Inflammatory macrophage (primary cell): Measurements from ENCODE around the gene GPR17.

Source experiments
- DNase-seq, 2 donors: peaks; one replicate each; pipeline ENCODE4 v3.0.0-alpha.2; 2020 to 2022

Gene GPR17

DNA sequence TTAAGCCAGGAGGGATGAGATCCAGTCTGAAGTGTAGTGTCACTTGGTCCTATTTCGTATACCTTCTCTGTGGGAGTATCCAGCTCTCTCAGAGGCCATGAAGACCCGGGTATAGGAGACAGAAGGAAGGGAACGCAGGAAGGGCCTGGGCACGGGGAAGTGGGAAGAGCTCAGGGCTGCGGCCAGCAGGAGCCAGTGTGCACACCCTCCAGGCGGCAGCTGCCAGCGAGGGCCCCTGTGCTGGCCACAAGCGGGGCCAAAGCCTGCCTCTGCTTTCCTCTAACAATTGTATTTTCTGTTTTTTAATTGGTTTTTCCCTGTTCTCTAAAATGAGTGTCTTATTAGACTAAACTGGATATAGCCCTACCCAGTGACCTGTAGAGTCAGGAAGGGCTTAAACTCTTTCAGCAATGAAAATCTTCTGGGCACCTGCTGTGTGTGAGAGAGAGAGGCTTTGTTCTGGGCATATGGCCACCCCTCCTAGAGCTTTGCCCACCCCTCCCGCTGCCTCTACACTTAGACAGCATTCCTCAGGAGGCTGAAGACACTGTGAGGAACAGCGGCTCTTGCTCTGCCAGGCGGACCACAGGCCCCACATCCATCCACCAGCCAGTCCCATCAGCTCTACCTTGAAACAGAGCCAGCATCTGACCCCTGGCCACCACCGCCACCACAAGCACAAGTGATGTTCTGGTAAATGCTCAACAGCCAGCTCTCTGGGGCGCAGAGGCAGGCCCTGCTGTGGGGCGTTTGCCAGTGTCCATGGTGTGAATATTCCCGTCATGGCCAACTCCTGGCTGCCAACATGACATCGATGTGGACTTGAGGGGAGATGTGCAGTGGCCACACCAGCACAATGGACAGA is 9.5 kb downstream of the GPR17 start:
- DNase-seq = no peak

- no peak for DNase-seq
Observed at GRCh38 chr2:127656569-127657231, 10.7 kb downstream of the GPR17 start.

- no peak for DNase-seq
Observed at GRCh38 chr2:127657232-127657595, 11.3 kb downstream of the GPR17 start.

GRCh38 chr2:127658146-127658545 is 12.2 kb downstream of the GPR17 start:
- no peak for DNase-seq

DNA sequence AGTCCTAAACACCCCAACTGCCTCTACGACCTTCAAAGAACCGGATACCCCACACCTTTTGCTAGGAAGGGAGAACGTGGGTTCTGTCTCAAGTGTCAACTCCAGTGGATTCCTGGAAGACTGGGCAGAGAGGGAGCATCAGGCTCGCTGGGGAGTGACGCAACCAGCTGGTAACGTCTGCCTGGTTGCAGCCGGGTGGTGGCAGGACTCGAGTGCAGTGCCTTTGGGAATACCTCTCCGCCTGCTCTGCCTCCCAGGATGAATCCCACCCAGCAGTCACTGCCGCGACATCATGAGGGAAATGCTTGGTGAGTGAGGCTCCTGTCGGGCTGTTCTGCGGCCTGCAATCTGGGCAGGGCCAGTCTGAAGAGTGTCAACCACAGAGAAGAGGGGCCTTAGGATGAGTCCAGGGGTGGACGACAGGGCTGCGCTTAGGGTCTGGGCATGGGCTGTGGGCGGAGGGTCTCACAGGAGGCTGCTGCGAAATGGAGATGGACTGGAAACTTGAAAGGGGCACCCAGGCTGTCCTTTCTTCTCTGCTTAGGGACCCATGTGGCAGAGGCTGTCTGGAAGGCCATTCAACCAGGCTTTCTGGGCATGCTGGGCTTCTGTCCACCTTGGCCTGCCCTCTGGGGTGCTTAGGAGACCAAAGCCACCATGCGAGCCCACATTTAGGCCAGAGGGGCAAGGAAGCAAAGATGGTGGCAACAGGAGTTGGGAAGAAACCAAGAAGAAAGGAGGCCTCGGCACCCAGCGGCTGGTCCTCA is 12.9 kb downstream of the GPR17 start:
- DNase-seq = no peak

GRCh38 chr2:127659408-127660290 is 13.7 kb downstream of the GPR17 start:
- DNase-seq = peak in 1 of 2 donors; percentile 9

DNA sequence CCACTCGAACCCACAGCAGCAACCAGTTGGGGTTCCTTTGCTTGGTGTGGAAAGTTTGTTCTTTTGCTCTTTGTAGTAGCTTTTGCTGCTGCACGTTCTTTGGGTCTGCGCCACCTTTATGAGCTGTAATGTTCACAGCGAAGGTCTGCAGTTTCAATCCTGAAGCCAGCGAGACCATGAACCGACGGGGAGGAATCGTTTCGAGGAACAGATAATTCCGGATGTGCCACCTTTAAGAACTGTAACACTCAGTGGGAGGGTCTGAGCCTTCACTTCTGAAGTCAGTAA is 14.3 kb downstream of the GPR17 start:
- DNase-seq = no peak

GRCh38 chr2:127661072-127661649 is 15.2 kb downstream of the GPR17 start:
- no peak for DNase-seq

- DNase-seq = no peak
Observed at GRCh38 chr2:127661949-127662510, 16.1 kb downstream of the GPR17 start.

DNA sequence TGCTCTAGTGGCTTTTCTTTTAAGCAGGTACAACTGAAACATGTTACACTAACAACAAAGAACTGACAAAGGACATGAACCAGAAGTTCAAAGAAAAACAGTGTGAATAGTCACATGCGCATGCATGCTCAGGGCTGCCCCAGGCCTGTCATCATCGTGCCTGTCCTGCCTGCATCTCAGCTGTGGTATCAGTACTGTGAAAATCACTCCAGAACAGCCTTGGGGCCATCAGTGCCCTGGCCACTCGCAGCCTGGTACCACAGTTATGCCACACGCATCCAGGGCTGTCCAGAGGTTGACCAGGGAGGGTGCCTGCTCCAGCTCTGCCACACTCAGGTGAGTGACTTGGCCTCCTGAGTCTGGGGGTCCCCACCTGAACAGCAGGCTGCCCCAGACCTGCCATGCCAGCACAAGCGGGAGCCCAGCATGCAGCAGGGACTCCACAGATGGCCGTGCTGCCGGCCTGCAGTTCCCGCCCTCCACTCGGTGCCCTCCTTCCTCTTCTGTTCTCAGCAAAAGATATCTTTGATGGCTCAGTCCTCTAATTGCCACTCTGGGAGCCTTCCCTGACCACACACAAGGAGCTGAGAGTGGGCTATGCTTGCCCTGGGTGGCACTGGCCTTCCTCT is 17.1 kb downstream of the GPR17 start:
- DNase-seq = no peak

DNA sequence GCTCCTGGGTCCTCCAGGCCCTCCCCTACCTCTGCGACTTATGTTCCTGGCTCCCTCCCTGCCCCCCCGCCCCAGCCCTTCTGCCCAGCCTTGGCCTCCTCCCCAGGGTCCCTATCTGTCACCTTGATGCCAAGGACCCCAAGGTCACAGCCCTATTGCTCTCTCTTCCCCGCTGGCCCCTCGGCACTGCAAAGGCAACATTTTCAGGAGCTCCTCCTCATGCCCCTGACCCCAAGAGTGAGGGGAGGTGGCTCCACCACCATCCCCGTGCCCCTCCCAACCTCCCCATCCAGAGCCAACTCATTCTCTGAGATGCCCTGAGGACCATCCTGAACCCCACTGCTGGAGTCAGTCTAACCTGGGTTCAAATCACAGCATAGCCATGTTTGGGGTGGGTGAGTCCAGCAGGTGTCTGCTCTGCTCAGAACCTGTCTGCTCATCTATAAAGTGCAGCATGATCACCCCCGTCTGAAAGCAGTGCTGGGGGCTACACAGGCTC is 17.7 kb downstream of the GPR17 start:
- no peak for DNase-seq

GRCh38 chr2:127664065-127664894 is 18.3 kb downstream of the GPR17 start:
- no peak for DNase-seq

GRCh38 chr2:127664895-127665225 is 18.9 kb downstream of the GPR17 start:
- DNase-seq = no peak

DNA sequence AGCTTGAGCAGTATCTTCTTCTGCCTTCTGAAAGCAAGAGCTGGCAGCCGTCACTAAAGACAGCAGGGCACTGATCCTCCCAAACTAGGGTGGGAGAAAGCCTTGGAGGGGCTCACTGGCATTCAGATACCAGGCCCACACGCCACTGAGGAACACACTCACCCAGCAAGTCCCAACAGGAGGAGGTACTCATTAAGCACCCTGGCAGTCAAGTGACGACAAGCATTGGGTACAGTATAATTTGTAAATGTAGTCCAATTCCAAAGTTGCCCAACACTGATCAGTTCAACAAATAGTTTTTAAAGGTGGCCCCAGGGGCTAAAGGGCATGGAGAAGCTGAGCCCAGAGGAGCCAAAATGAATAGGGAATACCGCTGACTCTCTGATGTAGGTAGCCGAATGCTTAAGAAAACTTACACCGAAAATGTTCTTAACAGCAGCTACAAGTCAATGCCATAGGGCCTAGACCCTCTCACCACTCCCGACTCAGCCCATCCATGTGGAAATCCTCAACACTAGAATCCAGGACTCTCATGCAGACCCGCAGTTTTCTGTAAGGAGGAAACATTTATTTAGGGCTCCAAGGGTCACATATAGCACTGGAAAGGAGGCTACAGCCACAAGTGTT is 19.4 kb downstream of the GPR17 start:
- DNase-seq = no peak

- no peak for DNase-seq
Observed at GRCh38 chr2:127669056-127669455, 23.1 kb downstream of the GPR17 start.

GRCh38 chr2:127670055-127670956 is 24.4 kb downstream of the GPR17 start:
- no peak for DNase-seq

DNA sequence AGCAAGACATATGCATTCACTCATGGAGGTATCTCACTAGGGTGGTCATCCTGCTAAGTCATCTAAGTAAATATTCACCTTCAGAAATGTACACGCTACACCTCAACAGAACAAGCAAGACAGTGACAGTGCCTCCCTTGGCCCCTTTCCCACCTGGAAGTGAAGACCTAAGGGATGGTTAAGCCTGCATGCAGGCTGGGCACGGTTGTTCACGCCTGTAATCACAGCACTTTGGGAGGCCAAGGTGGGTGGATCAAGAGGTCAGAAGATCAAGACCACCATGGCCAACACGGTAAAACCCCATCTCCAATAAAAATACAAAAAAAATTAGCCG is 25.0 kb downstream of the GPR17 start:
- no peak for DNase-seq

DNA sequence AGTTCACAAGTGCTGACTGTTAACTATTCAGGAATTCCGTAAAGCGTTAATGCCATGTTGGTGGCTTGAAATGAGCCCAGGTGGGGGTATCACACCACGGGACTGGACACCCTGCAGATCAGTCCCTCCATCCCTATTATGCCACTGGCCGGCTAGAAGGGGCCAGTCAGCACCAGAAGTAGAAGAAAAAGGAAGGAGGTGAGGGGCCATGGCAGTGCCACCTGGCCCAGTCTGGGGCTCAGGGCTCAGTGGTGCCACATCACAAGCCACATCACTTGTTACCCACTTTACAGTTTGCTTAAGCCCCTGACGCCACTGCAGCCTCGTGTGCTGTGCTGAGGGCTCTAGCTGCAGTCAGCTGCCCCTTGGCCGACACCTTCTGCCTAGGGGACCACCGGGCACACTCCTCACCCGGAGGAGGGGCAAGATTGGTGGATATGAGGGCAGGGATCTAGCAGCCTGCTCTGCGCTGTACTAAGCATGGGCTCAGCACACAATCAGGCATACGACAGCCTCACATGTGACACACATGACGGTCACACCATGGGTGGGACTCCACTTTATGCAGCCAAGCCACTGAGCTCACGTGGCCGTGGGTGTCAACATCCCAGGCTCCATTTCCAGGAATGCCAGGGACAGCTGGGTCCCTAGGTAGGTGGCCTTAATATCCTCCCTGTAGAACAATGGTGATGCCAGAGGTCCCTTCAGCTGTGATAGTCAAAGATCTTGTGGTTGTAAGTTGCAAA is 25.8 kb downstream of the GPR17 start:
- peak in 1 of 2 donors; percentile 55 for DNase-seq
